GM23338 (cell line): ENCODE results near the gene ALG14. TPM values are rescaled to one million over a fixed set of nuclear protein-coding genes. Genes with fewer than 3 reads are reported as not detected.

Experiments used
- ATAC-seq: fragments of 200-7000 bp; cut with Tn5 transposase; 3 replicates; pipeline ENCODE4 v1.9.1; 2020
- DNase-seq: peaks from one replicate; pipeline ENCODE4 v3.0.0-alpha.2; 2015; ENCODE audit warnings: low spot score
- H2AFZ ChIP-seq: fragments of 200-600 bp; sonication (generic); 2 replicates; pipeline ENCODE4 v1.8.0; 2016; ENCODE audit warnings: antibody characterized with exemption, mild to moderate bottlenecking, moderate library complexity
- H3F3A ChIP-seq: fragments of 200-600 bp; sonication (generic); replicated peaks from 2 replicates; pipeline ENCODE4 v1.8.0; 2017; ENCODE audit warnings: antibody characterized with exemption, mixed run types, low read depth
- H3K27ac ChIP-seq: fragments of 200-600 bp; sonication (generic); 2 replicates; pipeline ENCODE4 v1.6.1; 2016; ENCODE audit warnings: low read depth
- H3K27me3 ChIP-seq: fragments of 200-600 bp; sonication (generic); 2 replicates; pipeline ENCODE4 v1.8.0; 2016; ENCODE audit warnings: mild to moderate bottlenecking, mixed run types, moderate library complexity; ENCODE audit not compliant: insufficient read depth
- H3K36me3 ChIP-seq: fragments of 200-600 bp; sonication (generic); 2 replicates; pipeline ENCODE4 v1.8.0; 2016; ENCODE audit warnings: mild to moderate bottlenecking; ENCODE audit not compliant: insufficient read depth
- H3K4me1 ChIP-seq: fragments of 200-600 bp; sonication (generic); 2 replicates; pipeline ENCODE4 v1.8.0; 2016; ENCODE audit warnings: mild to moderate bottlenecking, moderate library complexity; ENCODE audit not compliant: insufficient read depth
- H3K4me2 ChIP-seq: fragments of 200-600 bp; sonication (generic); 2 replicates; pipeline ENCODE4 v1.7.1; 2017; ENCODE audit warnings: mixed run types
- H3K4me3 ChIP-seq: fragments of 200-600 bp; sonication (generic); 2 replicates; pipeline ENCODE4 v1.6.1; 2016; ENCODE audit warnings: mixed run types
- H3K79me2 ChIP-seq: fragments of 200-600 bp; sonication (generic); replicated peaks from 2 replicates; pipeline ENCODE4 v1.8.0; 2017; ENCODE audit warnings: mild to moderate bottlenecking; ENCODE audit not compliant: insufficient read depth
- H3K9me2 ChIP-seq: fragments of 200-600 bp; sonication (generic); 2 replicates; pipeline ENCODE4 v1.8.0; 2017; ENCODE audit not compliant: insufficient read depth
- H4K20me1 ChIP-seq: fragments of 200-600 bp; sonication (generic); replicated peaks from 2 replicates; pipeline ENCODE4 v1.8.0; 2017; ENCODE audit warnings: mild to moderate bottlenecking; ENCODE audit not compliant: insufficient read depth
- H3K27ac Mint-ChIP-seq: 2 replicates; pipeline ENCODE4 v1.8.0; 2020; ENCODE audit warnings: inconsistent platforms, mild to moderate bottlenecking, moderate library complexity, mixed read lengths
- H3K27me3 Mint-ChIP-seq: 3 replicates; pipeline ENCODE4 v1.8.0; 2022; ENCODE audit warnings: low read depth, mild to moderate bottlenecking, moderate library complexity, mixed read lengths, inconsistent platforms; ENCODE audit not compliant: insufficient read depth, poor library complexity
- H3K36me3 Mint-ChIP-seq: 3 replicates; pipeline ENCODE4 v1.8.0; 2021; ENCODE audit warnings: low read depth, mild to moderate bottlenecking, inconsistent platforms, moderate library complexity, mixed read lengths
- H3K4me1 Mint-ChIP-seq: 3 replicates; pipeline ENCODE4 v1.8.0; 2020; ENCODE audit warnings: mild to moderate bottlenecking, inconsistent platforms, mixed read lengths
- H3K4me3 Mint-ChIP-seq: 3 replicates; pipeline ENCODE4 v1.8.0; 2021; ENCODE audit warnings: moderate library complexity, mild to moderate bottlenecking, inconsistent platforms, mixed read lengths
- H3K9me3 Mint-ChIP-seq: 3 replicates; pipeline ENCODE4 v1.8.0; 2020; ENCODE audit warnings: moderate library complexity, mild to moderate bottlenecking, inconsistent platforms, mixed read lengths
- CREB1 ChIP-seq: fragments of 250-450 bp; sonication (Bioruptor Pico); IDR thresholded peaks from 2 replicates; pipeline ENCODE4 v1.5.0; 2020; ENCODE audit warnings: low read depth, mild to moderate bottlenecking, moderate library complexity
- STAT1 ChIP-seq: IDR thresholded peaks from one replicate; pipeline ENCODE4 v1.6.1; 2016; ENCODE audit warnings: antibody characterized with exemption; ENCODE audit not compliant: unreplicated experiment
- ZNF331 ChIP-seq: fragments of 250-450 bp; sonication (Bioruptor Pico); IDR thresholded peaks from 2 replicates; pipeline ENCODE4 v1.5.0; 2020; ENCODE audit warnings: low read depth, mild to moderate bottlenecking, moderate library complexity
- polyA plus RNA-seq: library from polyadenylated mRNA; unstranded; fragments of >200 nt; fragmentation: Nextera tagmentation; extraction: Ambion mirVana; gene quantifications from 2 replicates; pipeline ENCODE4 v1.2.1, GENCODE V29; 2016
- total RNA-seq: library from RNA; depleted of rRNA; stranded (reverse); fragments of >200 nt; shearing (Covaris generic); gene quantifications from 2 replicates; pipeline ENCODE4 v1.2.3, GENCODE V29; 2014
- TF ChIP-seq, protein P1 (sequence below): fragments of 250-450 bp; sonication (Bioruptor Pico); IDR thresholded peaks from 2 replicates; pipeline ENCODE4 v1.5.0; 2020; ENCODE audit warnings: mild to moderate bottlenecking, moderate library complexity
- TF ChIP-seq, protein P2 (sequence below): IDR thresholded peaks from 2 replicates; pipeline ENCODE4 v1.6.1; 2016; ENCODE audit warnings: antibody characterized with exemption

The ALG14 gene
- total and polyA plus RNA-seq, 2 experiments from 2014 or later, result 0.42 to 2.8 TPM

- no peaks in the 10 kb centered on the region for H3K79me2 ChIP-seq
- no peak overlapping the region for H3K27ac ChIP-seq
- no peaks in the 10 kb centered on the region for H3F3A ChIP-seq
- Mint-ChIP-seq H3K27ac (no peak overlapping the region), H3K36me3 (no peaks in the 10 kb centered on the region), H3K4me3 (no peak overlapping the region), H3K4me1 (no peaks in the 10 kb centered on the region), H3K9me3 (no peaks in the 10 kb centered on the region), H3K27me3 (peaks cover 6% of the 10 kb centered on the region)
- no peaks in the 10 kb centered on the region for H3K9me2 ChIP-seq
- no peak overlapping the region for H2AFZ ChIP-seq
- no peak overlapping the region for H3K4me3 ChIP-seq
- no peak for TF ChIP-seq CREB1 (CRISPR knock-in tag)
- TF ChIP-seq STAT1, result no peak
- TF ChIP-seq ZNF331 (CRISPR knock-in tag), result no peak
- TF ChIP-seq, protein P1, sequence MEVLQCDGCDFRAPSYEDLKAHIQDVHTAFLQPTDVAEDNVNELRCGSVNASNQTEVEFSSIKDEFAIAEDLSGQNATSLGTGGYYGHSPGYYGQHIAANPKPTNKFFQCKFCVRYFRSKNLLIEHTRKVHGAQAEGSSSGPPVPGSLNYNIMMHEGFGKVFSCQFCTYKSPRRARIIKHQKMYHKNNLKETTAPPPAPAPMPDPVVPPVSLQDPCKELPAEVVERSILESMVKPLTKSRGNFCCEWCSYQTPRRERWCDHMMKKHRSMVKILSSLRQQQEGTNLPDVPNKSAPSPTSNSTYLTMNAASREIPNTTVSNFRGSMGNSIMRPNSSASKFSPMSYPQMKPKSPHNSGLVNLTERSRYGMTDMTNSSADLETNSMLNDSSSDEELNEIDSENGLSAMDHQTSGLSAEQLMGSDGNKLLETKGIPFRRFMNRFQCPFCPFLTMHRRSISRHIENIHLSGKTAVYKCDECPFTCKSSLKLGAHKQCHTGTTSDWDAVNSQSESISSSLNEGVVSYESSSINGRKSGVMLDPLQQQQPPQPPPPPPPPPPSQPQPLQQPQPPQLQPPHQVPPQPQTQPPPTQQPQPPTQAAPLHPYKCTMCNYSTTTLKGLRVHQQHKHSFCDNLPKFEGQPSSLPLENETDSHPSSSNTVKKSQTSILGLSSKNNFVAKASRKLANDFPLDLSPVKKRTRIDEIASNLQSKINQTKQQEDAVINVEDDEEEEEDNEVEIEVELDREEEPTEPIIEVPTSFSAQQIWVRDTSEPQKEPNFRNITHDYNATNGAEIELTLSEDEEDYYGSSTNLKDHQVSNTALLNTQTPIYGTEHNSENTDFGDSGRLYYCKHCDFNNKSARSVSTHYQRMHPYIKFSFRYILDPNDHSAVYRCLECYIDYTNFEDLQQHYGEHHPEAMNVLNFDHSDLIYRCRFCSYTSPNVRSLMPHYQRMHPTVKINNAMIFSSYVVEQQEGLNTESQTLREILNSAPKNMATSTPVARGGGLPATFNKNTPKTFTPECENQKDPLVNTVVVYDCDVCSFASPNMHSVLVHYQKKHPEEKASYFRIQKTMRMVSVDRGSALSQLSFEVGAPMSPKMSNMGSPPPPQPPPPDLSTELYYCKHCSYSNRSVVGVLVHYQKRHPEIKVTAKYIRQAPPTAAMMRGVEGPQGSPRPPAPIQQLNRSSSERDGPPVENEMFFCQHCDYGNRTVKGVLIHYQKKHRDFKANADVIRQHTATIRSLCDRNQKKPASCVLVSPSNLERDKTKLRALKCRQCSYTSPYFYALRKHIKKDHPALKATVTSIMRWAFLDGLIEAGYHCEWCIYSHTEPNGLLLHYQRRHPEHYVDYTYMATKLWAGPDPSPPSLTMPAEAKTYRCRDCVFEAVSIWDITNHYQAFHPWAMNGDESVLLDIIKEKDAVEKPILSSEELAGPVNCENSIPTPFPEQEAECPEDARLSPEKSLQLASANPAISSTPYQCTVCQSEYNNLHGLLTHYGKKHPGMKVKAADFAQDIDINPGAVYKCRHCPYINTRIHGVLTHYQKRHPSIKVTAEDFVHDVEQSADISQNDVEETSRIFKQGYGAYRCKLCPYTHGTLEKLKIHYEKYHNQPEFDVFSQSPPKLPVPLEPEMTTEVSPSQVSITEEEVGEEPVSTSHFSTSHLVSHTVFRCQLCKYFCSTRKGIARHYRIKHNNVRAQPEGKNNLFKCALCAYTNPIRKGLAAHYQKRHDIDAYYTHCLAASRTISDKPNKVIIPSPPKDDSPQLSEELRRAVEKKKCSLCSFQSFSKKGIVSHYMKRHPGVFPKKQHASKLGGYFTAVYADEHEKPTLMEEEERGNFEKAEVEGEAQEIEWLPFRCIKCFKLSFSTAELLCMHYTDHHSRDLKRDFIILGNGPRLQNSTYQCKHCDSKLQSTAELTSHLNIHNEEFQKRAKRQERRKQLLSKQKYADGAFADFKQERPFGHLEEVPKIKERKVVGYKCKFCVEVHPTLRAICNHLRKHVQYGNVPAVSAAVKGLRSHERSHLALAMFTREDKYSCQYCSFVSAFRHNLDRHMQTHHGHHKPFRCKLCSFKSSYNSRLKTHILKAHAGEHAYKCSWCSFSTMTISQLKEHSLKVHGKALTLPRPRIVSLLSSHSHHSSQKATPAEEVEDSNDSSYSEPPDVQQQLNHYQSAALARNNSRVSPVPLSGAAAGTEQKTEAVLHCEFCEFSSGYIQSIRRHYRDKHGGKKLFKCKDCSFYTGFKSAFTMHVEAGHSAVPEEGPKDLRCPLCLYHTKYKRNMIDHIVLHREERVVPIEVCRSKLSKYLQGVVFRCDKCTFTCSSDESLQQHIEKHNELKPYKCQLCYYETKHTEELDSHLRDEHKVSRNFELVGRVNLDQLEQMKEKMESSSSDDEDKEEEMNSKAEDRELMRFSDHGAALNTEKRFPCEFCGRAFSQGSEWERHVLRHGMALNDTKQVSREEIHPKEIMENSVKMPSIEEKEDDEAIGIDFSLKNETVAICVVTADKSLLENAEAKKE, result no peak
- TF ChIP-seq, protein P2, sequence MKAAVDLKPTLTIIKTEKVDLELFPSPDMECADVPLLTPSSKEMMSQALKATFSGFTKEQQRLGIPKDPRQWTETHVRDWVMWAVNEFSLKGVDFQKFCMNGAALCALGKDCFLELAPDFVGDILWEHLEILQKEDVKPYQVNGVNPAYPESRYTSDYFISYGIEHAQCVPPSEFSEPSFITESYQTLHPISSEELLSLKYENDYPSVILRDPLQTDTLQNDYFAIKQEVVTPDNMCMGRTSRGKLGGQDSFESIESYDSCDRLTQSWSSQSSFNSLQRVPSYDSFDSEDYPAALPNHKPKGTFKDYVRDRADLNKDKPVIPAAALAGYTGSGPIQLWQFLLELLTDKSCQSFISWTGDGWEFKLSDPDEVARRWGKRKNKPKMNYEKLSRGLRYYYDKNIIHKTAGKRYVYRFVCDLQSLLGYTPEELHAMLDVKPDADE, result no peak
- no peaks in the 10 kb centered on the region for H3K27me3 ChIP-seq
- no peaks in the 10 kb centered on the region for H3K4me1 ChIP-seq
- no peaks in the 10 kb centered on the region for H4K20me1 ChIP-seq
- no peak overlapping the region for H3K4me2 ChIP-seq
- H3K36me3 ChIP-seq, result no peaks in the 10 kb centered on the region
- ATAC-seq (no peak), DNase-seq (no peak)
These were observed 11.2 kb downstream of the ALG14 start for GRCh38 chr1:95061445-95062006.
